ENCODE measurements around the gene NIBAN1.

- no peak for TF ChIP-seq CTCF (IDR thresholded peaks at IDR 0.05)
- TF ChIP-seq POLR2A (IDR thresholded peaks at IDR 0.05), result no peak
- no peak for TF ChIP-seq POLR2AphosphoS5 (IDR thresholded peaks at IDR 0.05)
- TF ChIP-seq EP300 (IDR thresholded peaks at IDR 0.05), result no peak
Measured at GRCh38 chr1:184974837-184975115, 468 bp upstream of the NIBAN1 start.
